K562 treated with DMSO at 1 percent for 24 hours (cell line): Measurements from ENCODE around the gene C18orf63. TPM values are rescaled to one million over a fixed set of nuclear protein-coding genes. Genes with fewer than 3 reads are reported as not detected.

Source experiments
- total RNA-seq: library from RNA; unstranded; fragments of 300-600 nt; gene quantifications from 2 replicates; pipeline ENCODE4 v1.2.3, GENCODE V29; 2022; ENCODE audit warnings: low read depth; ENCODE audit not compliant: insufficient read depth

C18orf63 gene
- not detected in 2 replicates for total RNA-seq

DNA sequence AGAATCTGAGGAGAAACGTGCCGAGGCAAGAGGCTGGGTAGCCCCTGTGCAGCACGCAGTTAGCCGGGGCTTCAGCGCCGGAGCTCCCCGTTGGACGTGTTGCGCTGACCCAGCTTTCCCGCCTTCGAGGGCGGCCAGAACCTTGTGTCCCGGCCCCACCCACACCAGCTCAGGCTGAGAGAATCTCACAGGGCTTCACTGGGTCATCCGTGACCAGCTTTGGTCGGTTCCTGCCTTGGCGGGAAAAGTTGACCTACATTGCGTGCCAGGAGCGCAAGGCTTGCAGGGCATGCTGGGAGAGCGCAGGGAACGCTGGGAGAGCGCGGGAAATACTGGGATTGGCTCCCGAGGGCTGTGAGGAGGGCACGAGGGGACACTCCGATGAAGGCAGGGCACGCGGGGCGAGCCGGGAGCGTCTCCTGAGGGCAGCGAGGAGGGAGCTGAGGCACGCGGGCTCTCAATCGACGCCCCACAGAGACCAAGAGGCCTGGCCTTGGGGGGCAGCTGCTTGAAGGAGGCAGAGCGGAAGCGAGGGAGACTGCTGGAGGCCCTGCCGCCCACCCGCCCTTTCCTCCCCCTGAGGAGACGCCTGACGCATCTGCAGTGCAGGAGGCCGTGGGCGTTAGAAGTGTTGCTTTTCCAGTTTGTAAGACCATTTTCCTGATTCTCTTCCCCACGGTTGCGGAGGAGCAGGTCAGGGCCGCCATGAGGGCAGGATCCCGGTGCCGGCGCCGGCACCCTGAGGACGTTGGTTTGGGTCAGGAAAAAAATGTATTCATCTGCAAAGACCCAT lies at the start of gene C18orf63:
C18orf63 (plus strand) TSS at position 376 of the 793 bp plus-strand sequence. CDS start 2,027 bp downstream, outside the sequence.

DNA sequence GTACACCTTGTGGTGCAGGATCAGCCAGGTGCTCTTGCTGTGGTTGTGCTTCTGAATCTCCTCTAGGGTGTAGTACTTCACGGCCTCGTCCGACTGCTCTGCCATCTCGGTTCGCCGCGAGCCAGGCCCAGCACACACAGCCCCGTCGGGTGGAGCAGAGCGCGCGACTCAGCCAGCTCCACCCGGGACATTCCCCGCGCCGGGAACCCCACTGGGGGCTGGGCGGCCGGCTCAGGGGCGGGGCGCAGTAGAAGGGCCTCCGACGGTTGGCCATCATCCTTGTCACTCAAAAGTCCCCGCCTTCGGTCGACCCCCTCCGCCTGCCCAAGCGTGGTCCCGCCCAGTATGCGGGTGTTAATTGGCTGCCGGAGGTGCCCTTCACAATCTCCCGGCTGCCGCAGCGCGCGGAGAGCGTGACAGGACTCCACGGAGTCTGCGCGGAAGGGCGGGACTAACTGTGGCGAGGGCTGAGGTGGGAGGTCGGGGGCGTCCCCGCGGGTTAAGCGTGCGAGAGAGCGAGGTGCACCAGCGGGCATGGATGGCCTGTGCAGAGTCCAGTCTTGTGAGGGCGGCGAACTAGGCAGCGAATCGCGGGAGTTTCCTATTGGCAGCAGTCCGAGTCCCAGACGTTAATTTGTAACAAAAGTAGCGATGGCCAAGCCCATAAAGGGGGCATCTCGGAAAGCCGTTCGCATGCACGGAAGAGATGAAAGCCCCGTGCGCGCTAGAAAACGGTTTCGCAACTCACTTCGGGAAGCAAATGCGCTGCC lies 23.7 kb upstream of the C18orf63 start, which contains the start of gene CYB5A:
CYB5A (minus strand) TSS at position 193 of the 770 bp plus-strand sequence; CDS start at position 105, 88 bp downstream.

Other genes starting within 250 kb of the C18orf63 start
- gene FBXO15, start 168.0 kb upstream of the C18orf63 start, total RNA-seq, result 0.29 TPM in 1 of 2 replicates, not detected in the other
- gene TIMM21, start 167.3 kb upstream of the C18orf63 start, total RNA-seq, result 17.5 and 18.0 TPM in 2 replicates
- 14.3 and 14.4 TPM in 2 replicates for gene CYB5A, start 23.9 kb upstream of the C18orf63 start, total RNA-seq
- gene DIPK1C, start 141.5 kb downstream of the C18orf63 start, total RNA-seq, result 1.5 and 1.7 TPM in 2 replicates
- gene CNDP2, start 180.5 kb downstream of the C18orf63 start, total RNA-seq, result 74.6 and 75.2 TPM in 2 replicates
- not detected in 2 replicates for gene CNDP1, start 218.7 kb downstream of the C18orf63 start, total RNA-seq